Neural crest cell (in vitro differentiated cells): ENCODE results near the gene TJP3. TPM values are rescaled to one million over a fixed set of nuclear protein-coding genes. Genes with fewer than 3 reads are reported as not detected.
A peak's percentile ranks its signal among the peaks of the same experiment; 100 is the strongest.
"Not testable (repeated sequence)": the region's sequence is repeated elsewhere in the genome, so short reads cannot be mapped to it uniquely, and the experiment has no call there.

Experiments
- DNase-seq: peaks from one replicate; pipeline ENCODE4 v3.0.0; 2021; ENCODE audit warnings: low read depth, mixed read lengths, low spot score
- H3K27ac Mint-ChIP-seq: one replicate; pipeline ENCODE4 v1.8.0; 2021; ENCODE audit warnings: mild to moderate bottlenecking, mixed read lengths; ENCODE audit not compliant: unreplicated experiment
- H3K27me3 Mint-ChIP-seq: 2 replicates; pipeline ENCODE4 v1.8.0; 2021; ENCODE audit warnings: low read depth, mild to moderate bottlenecking, mixed read lengths
- H3K36me3 Mint-ChIP-seq: 2 replicates; pipeline ENCODE4 v1.8.0; 2021; ENCODE audit warnings: low read depth, mild to moderate bottlenecking, mixed read lengths
- H3K4me1 Mint-ChIP-seq: 2 replicates; pipeline ENCODE4 v1.8.0; 2021; ENCODE audit warnings: mixed read lengths
- H3K4me3 Mint-ChIP-seq: one replicate; pipeline ENCODE4 v1.8.0; 2021; ENCODE audit warnings: mild to moderate bottlenecking, mixed read lengths
- H3K9me3 Mint-ChIP-seq: 2 replicates; pipeline ENCODE4 v1.8.0; 2021; ENCODE audit warnings: mixed read lengths
- CTCF ChIP-seq: fragments of 200-600 bp; sonication (generic); conservative IDR thresholded peaks from 2 replicates; pipeline ENCODE4 v1.5.0; 2021; ENCODE audit warnings: antibody characterized with exemption, mild to moderate bottlenecking
- total RNA-seq: library from RNA; stranded (reverse); gene quantifications from 2 replicates; pipeline ENCODE4 v1.2.1, GENCODE V29; 2021

TJP3 gene
- total RNA-seq, 1 donor from 2014 or later: not detected

DNA sequence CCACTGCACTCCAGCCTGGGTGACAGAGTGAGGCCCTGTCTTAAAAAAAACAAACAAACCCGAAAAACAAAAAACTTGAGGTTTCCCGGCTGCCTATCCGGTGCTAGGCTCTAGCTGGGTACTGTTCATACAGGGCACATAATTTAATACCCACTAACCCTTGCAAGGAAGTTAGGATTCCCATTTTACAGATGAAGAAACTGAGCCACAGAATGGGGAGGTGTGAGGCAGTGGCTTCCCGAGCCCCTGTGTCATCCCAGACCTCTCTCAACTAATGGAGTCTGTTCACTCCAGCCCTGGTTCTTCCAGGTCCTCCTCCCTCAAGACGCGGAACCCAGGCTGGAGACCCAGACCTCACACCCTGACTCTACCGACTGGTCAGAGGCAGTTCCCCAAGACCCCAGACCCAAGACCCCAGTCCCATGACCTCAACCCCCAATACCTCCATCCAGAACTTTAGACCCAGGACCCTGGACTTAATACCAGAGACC lies 52.7 kb downstream of the TJP3 start:
- DNase-seq: no peak

GRCh38 chr19:3761382-3762129 lies 53.4 kb downstream of the TJP3 start, which contains the start of gene APBA3:
TSS of gene APBA3 (minus strand) at chr19:3761692. CDS start at chr19:3760264, 1,428 bp downstream.
- Mint-ChIP-seq H3K27me3 (peaks cover 2% of the 10 kb centered on the region), H3K9me3 (no peaks in the 10 kb centered on the region)
- peak; percentile 96 for DNase-seq

More for the DNA sequence above, 52.7 kb downstream of the TJP3 start:
- H3K27me3 Mint-ChIP-seq: peaks cover 2% of the 10 kb centered on the region
- H3K4me3 Mint-ChIP-seq: peak overlapping the region; percentile 97
- TF ChIP-seq CTCF: no peak
- peaks cover 20% of the 10 kb centered on the region for H3K4me1 Mint-ChIP-seq
- H3K36me3 Mint-ChIP-seq: peaks cover 3% of the 10 kb centered on the region
- peak overlapping the region; percentile 92 for H3K27ac Mint-ChIP-seq
- H3K9me3 Mint-ChIP-seq: no peaks in the 10 kb centered on the region

GRCh38 chr19:3762130-3762473 lies 53.9 kb downstream of the TJP3 start:
- peaks cover 3% of the 10 kb centered on the region for H3K36me3 Mint-ChIP-seq
- H3K4me1 Mint-ChIP-seq: peaks cover 20% of the 10 kb centered on the region
- DNase-seq: no peak
- no peak for TF ChIP-seq CTCF
- no peaks in the 10 kb centered on the region for H3K9me3 Mint-ChIP-seq
- H3K27ac Mint-ChIP-seq: peak overlapping the region; percentile 92
- peaks cover 2% of the 10 kb centered on the region for H3K27me3 Mint-ChIP-seq
- peak overlapping the region; percentile 100 for H3K4me3 Mint-ChIP-seq

More at GRCh38 chr19:3761382-3762129, 53.4 kb downstream of the TJP3 start, which contains the start of gene APBA3:
- Mint-ChIP-seq H3K4me1 (peaks cover 20% of the 10 kb centered on the region), H3K27ac (peak within 1 kb of the TSS; percentile 100), H3K4me3 (peak within 1 kb of the TSS; percentile 100), H3K36me3 (peaks cover 3% of the 10 kb centered on the region)
- TF ChIP-seq CTCF: peak; percentile 64

GRCh38 chr19:3762501-3763459 lies 54.6 kb downstream of the TJP3 start, which contains the start of gene MRPL54:
TSS of gene MRPL54 (plus strand) at chr19:3762682. CDS start at chr19:3762701, 19 bp downstream.
- no peak for TF ChIP-seq CTCF
- Mint-ChIP-seq H3K36me3 (peaks cover 3% of the 10 kb centered on the region), H3K27me3 (peaks cover 2% of the 10 kb centered on the region), H3K27ac (peak within 1 kb of the TSS; percentile 100), H3K4me3 (peak within 1 kb of the TSS; percentile 100), H3K9me3 (no peaks in the 10 kb centered on the region), H3K4me1 (peaks cover 20% of the 10 kb centered on the region)
- peak; percentile 99 for DNase-seq

GRCh38 chr19:3765121-3765520 lies 56.9 kb downstream of the TJP3 start:
- no peak overlapping the region for H3K27ac Mint-ChIP-seq
- no peak overlapping the region for H3K4me3 Mint-ChIP-seq
- H3K27me3 Mint-ChIP-seq: peaks cover 2% of the 10 kb centered on the region
- H3K4me1 Mint-ChIP-seq: peaks cover 20% of the 10 kb centered on the region
- H3K36me3 Mint-ChIP-seq: peaks cover 3% of the 10 kb centered on the region
- DNase-seq: no peak
- TF ChIP-seq CTCF: no peak
- no peaks in the 10 kb centered on the region for H3K9me3 Mint-ChIP-seq

DNA sequence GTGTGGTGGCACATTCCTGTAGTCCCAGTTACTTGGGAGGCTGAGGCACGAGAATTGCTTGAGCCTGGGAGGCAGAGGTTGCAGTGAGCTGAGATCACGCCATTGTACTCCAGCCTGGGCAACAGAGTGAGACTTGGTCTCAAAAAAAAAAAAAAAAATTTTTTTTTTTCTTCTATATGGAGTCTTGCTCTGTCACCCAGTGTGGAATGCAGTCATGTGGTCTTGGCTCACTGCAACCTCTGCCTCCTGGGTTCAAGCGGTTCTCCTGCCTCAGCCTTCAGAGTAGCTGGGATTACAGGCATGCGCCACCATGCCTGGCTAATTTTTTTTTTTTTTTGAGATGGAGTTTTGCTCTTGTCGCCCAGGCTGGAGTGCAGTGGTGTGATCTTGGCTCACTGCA lies 57.6 kb downstream of the TJP3 start:
- H3K27me3 Mint-ChIP-seq, DNase-seq, H3K27ac Mint-ChIP-seq, H3K9me3 Mint-ChIP-seq, H3K36me3 Mint-ChIP-seq, H3K4me3 Mint-ChIP-seq: not testable (repeated sequence)
- peaks cover 20% of the 10 kb centered on the region for H3K4me1 Mint-ChIP-seq
